ENCODE measurements around the gene PFKM.
A peak's percentile ranks its signal among the peaks of the same experiment; 100 is the strongest.
"Not testable (repeated sequence)": the region's sequence is repeated elsewhere in the genome, so short reads cannot be mapped to it uniquely, and the experiment has no call there.

Gene PFKM

DNA sequence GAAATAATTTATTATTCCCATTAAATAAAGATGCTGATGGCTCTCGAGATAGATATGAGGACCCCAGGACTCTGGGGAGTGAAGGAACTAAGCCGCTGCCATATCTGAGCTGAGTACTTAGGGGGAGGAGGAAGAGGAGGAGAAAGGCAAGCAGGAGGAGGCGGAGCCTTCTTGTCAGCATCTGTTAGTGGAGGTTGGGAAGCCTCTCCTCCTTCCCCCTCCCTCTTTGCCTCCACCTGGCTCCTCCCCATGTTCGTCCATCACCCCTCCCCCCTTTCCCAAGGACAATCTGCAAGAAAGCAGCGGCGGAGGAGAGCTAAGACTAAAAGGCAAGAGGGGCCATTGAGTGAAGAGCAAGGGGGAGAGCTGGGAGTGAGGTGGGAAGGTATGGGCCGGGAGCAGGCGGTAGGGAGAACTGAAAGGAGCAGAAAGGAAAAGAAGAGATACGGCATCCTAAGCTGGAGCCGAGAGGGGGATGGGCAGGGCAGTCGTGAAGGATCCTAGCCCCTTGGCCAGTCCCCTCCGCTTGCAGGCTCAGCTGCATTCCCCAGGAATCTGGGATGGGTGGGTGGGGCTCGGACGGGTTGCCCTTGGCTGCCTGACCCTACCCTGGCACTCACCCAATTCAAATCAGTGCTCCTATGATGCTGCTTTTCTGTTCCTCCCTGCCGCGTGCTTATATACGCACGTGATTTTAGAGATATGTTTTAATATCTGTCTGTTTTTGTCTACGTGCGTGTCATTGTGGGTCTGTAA, at the start of gene PFKM:
Gene PFKM, plus strand, starts transcription at position 287 of the 756 bp plus-strand sequence. CDS start 3,411 bp downstream, outside the sequence.
- peak; percentile 67 for DNase-seq

DNA sequence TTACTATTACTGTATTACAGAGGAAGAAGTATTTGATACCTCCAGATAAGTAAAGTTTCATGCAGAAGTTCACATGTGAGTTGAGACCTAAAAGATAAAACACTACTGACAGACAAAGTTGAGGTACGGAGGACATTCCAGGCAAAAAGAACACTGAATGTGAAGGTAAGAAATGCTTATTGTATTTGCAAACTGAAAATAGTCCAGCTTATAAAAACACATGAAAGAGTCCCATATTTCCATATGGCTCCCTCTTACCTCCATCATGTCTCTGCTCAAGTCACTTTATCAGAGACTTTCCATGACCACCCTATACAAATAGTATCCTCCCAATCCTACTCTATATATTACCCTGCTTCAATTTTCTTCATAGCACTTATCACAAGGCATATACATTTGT, 49.1 kb upstream of the PFKM start:
- no peak for DNase-seq

DNA sequence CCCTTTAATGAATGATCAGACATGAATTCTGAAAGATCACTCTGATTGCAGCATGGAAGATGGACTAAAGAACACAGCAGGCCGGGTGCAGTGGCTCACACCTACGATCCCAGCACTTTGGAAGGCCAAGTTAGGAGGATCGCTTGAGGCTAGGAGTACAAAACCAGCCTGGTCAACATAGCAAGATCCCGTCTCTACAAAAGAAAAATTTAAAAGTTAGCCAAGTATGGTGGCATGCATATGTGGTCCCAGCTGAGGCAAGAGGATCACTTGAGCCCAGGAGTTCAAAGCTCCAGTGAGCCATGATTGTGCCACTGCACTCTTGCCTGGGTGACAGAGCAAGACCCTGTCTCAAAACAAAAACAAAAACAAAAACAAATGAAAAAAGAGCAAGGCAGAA, 48.4 kb upstream of the PFKM start:
- DNase-seq = no peak

DNA sequence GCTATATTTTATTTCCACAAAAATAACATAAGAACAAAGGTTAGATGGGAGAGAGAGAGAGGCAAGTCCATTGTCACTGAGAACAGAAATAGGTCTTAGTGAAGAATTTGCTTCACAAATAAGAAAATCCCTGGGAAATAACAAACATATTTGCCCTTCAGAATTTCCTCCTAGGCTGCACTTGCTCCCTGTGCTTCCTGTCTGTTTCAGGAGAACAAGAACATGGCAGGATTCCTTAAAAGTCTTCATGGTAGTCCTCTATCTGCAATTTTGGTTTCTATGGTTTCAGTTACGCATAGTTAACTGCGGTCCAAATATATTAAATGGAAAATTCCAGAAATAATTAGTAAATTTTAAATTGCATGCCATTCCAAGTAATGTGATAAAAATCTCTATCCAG, 47.4 kb upstream of the PFKM start:
- DNase-seq = no peak

DNA sequence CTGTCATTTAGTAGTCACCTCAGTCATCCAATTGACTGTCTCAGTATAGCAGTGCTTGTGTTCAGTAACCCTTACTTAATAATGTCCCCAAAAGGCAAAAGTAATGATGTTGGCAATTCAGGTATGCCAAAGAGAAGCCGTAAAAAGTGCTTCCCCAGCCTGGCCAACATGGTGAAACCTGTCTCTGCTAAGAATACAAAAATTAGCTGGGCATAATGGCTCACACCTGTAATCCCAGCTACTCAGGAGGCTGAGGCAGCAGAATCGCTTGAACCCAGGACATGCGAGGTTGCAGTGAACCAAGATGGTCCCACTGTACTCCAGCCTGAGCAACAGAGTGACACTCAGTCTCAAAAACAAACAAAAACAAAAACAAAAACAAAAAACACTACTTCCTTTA, 46.9 kb upstream of the PFKM start:
- DNase-seq = no peak

DNA sequence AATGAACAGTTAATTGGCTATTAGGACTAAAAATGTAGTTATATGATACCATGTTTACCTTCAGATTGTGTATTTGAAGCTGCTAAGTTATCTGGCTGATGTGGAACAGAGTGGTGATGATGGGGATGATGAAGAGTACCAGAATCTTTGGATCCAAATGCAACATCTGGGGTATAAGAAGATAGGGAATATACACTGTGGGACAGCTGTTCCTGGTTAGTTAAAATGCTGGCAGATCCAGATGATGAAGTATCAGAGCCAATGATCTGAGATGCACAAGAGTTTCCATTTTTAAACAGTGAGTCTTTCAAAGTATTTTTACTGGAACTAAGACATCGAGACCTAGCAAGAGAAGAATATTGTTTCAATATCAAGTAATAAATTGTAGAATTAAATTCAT, 44.9 kb upstream of the PFKM start:
- no peak for DNase-seq

DNA sequence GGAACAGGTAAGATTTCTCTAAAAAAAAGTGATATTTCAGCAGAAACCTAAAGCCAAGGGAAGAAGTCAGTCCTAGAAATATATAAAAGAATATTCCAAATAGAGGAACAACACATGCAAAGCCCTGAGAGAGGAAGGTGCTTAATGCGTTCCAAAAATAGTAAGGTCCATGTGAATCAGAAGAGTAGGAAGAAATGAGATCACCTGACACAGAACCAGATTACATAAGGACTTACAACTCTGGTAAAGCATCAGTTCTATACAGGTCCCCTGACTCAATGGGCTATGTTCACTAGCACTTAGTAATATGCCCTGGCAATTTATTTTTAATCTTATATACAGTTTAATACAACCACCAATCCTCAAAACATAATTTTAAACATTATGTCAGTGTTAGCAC, 43.3 kb upstream of the PFKM start:
- DNase-seq = no peak

DNA sequence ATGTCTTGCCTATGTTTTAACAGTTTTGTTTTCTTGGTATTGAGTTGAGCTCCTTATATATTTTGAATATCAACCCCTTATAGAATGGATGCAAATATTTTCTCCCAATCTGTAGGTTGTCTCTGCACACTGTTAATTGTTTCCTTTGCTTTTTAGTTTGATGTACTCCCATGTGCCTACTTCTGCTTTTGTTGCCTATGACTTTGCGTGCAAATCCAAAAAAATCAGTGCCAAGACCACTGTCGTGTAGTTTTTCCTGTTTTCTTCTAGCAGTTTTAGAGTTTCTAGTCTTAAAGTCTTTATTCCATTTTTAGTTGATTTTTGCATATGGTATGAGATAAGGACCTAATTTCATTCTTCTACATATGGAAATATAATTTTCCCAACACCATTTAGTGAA, 42.1 kb upstream of the PFKM start:
- no peak for DNase-seq

DNA sequence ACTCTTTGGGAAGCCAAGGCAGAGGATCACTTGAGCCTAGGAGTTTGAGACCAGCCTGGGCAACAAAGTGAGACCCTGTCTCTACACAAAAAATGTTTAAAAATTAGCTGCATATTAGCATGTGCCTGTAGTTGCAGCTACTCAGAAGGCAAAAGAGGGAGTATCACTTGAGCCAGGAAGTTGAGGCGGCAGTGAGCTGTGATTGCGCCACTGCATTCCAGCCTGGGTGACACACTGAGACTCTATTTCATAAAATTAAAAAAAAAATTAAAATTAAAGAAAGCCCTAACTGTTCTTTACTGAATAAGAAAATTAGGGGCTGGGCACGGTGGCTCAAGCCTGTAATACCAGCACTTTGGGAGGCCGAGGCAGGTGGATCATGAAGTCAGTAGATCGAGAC, 40.3 kb upstream of the PFKM start:
- no peak for DNase-seq

DNA sequence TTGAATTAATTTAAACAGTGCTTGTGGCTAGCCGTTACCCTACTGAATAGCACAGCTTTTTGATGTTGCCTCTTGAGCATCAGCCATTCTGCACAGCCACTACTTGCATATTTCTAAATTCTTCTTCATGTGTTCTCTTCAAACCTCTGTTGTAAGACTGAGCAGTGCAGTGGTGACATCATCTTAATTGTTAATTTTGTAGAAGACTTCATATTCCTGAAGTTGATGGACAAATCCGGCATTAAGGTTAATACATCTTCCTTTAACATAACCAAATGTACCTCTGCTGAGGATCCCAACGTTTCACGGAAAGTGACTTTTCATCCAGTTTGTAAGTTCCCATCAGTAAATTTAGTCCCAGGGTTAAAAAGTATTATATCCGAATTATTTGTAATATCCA, 38.9 kb upstream of the PFKM start:
- DNase-seq = no peak

DNA sequence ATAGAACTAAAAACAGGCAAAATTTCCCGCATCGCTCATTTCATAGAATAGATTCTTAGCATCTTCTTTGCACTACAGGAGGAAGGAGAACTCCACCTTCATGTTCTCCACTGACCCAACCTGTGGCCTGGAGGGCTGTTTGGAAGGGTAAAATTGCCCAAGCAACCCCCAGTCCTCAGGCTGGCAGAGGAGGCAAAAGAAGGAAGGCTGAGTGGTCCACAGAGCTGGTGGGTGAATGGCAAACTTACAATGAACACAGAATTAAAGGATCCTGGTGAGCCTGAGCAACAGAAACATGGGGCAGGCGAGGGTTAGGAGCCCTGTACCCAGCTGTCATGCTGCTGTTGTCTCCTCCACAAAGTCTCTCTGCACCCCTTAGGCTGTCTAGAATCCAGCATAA, 38.3 kb upstream of the PFKM start:
- DNase-seq = no peak

DNA sequence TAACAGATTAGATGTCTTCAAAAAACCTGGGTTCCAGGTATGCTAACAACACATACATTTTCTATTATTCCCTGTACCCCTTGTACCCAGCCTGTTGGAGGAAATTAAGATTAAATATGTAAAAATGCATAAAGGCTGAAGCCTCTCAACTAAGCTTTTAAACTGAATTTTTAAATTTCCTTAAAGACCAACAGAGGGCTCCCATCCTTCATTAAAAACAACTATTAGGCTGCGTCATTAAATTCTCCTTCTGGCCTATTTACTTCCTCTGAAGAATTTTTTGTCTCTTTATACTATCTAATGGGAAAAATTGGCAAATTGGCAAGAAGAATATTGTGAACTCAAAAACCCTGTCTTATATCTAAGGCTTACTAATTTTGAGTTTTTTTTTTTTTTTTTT, 35.1 kb upstream of the PFKM start:
- DNase-seq = no peak

DNA sequence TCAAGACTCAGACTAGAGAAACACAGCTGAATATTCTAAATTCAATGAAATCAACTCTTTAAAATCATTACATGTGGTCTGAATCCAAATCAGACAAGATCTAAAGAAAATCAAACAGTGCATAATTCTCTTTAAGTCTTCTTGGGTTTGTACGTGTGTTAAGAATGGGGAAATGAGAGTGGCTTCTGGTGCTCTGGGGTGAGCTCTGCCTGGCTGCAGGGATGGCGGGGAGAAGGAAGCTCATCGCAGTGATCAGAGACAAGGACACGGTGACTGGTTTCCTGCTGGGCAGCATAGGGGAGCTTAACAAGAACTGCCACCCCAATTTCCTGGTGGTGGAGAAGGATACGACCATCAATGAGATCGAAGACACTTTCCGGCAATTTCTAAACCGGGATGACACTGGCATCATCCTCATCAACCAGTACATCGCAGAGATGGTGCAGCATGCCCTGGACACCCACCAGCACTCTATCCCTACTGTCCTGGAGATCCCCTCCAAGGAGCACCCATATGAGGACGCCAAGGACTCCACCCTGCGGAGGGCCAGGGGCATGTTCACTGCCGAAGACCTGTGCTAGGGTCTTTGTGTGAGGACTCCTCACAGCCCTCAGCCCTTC, 34.2 kb upstream of the PFKM start:
- DNase-seq = no peak

DNA sequence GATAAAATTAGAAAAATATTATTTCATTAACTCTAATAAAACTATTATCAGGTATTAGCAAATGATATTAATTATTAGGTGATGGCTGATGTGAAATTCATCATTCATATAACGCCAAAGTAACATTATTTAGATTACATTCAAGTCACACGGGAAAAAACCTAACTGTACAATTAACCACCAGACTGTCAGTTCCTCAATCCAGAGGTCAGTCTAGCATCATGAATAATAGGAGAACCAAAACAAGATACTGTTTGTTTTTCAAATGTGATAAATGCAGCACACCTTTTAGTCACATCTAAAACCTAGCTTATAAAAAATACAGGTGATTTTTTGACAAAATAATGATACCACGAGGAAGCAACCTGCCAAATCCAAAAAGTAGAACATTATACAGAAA, 32.8 kb upstream of the PFKM start:
- DNase-seq = no peak

DNA sequence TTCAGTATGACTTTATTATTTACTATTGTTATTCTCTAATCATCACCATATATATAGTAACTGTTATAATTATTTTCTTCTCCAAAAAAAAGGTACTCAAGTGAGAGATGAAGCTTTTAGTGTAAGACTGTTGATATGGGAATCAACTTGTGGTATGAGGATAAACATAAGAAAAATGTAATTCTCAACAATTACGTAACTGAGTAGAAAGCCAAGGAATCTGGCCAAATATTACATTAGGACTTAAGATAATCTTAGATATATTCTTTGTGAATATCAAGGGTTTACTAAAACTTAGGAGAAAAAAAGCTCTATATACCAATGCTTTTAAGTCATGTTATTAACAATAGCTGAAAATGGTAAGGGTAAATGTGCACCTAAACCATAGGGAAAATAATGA, 26.6 kb upstream of the PFKM start:
- DNase-seq = no peak

DNA sequence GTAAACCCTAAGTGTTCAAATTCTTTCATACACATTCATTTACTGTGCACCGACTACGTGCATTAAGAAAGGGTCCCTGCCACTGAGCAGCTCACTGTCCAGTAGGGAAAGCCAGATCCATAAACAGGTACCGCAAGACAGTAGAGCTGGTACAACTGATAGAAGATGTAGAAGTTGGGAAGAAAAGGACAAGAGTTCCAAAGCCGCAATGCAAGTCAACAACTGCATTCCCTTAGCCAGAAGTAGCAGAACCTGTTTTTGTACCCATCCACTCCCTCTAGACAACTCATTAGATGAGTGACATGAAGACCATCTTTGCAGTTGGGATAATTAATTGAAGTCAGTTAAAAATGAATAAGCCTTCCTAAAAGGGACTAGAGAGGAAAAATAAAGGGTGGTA, 14.6 kb upstream of the PFKM start:
- DNase-seq = no peak

DNA sequence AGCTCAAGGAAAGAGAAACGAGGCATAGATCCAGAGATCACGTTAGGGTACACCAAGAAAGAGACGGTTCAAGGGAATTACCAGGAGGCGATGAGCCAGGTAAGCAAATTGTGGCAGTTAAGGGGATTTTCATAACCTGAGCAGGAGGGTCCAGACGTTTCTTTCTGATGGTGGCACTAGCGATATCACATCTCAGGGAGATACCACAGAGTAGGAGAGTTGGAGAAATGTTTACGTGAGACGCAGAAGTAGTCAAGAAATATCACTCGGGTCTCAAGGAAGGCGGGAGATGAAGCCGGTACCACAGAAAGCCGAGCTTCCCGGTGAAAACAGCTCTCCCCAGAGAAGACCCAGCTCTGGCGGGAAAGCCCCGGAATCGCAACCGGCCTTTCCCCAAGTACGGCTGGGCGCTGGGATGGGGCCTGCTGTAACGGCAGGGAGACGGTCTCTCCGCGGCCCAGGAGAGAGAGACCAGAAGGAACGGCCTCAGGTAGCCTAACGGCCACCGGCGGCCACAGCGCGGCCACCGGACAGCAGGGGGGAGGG, 13.8 kb upstream of the PFKM start:
- DNase-seq = no peak

DNA sequence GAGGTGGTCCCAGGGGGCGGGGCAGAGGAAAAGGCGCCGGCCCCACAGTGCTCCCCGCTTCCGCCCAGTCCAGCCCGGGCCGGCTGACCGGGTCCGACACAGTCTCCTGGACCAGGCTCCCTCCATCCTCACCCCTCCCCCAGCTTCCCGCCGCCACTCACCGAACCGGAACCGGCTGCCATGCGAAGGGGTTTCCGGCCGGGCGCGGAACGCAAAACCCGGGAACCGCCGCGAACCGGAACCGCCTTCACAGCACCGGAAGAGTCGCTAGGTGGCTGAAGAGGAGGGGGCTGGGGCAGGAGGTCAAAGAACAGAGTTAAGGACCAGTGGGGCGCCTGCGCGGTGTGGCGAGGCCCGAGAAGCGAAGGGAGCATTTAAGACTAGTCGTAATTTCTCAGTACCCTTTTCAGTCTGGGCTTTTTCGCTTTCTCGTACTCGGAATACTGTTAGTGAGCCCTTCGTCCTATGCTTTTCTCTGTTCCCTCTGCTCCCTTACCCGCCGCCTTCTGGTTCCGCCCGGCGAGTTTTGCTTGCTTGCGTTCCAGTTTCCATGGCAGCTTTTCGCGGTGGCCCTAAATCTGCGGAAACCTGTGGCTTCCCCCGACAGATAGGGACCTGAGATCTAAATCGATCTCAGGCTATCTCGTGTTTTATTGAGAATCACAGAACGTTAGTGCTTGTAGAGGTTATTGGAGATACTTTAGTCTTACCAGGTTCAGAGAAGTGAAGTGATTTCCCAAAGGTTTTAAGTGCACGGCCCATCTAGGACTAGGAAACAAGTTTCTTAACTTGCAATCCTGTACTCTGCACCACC, 13.1 kb upstream of the PFKM start, which contains the start of gene SENP1:
Gene SENP1, minus strand, starts transcription at position 213 of the 814 bp plus-strand sequence. CDS start 4,607 bp downstream, outside the sequence.
- no peak for DNase-seq

DNA sequence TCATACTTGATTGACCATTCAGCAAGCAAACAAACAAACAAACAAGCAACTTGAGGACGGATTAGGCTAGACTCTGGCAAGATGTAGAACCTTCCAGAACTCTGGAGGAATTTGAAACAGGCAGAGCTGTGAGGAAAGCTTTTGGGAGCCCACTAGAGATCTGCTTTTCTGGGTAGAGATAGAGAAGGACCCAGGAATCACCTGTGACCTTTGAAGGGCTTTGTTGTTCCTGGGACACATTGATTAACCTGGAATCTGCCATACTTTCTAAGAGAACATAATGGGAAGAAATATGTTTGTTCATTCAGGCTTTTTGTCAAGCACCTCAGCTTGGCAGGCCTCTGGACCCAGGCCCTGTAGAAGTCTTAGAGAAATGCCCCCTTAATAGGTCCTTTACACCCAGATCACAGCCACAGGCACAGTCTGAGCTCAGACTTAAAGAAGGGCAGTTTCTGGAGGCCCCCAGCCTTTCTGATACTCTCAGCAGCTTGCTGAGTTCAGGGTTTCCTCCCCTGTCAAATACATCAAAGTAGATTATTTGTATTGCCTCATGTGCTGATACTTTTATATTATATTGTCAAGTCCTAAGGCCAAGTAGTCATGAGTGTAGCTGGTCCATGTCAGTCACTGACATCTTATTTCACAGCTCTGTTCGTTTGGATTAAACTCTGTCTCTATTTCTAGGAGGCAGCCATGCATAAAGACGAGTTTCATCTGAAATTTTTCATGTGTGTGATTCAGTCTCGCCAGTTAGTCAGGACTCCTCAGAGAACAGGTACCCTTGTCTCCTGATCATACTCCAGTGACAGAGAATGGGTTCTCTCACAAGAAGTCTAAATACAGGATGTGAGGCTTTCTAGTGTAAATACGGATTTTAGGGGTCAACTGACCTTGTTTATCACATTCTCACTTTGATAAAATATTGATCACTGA, 12.2 kb upstream of the PFKM start:
- no peak for DNase-seq

DNA sequence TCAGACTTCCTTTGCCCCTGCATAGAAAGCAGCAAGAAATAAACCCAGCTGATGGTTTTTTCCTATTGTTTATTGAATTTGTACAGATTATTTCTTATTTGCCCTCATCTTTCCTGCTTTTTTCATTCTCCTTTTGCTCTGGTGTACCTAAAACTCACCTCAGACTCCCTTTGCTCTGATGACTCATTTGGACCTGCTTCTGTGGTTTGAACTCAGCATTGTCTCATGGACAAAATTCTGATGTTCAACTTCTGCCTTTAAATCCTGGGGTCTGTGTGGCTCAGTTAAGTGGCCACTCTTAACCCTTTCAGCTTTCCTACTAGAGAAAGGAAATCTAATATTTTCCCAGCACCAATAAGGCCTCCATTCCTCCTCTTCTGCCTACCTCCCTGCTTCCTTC, 9.7 kb upstream of the PFKM start:
- no peak for DNase-seq

DNA sequence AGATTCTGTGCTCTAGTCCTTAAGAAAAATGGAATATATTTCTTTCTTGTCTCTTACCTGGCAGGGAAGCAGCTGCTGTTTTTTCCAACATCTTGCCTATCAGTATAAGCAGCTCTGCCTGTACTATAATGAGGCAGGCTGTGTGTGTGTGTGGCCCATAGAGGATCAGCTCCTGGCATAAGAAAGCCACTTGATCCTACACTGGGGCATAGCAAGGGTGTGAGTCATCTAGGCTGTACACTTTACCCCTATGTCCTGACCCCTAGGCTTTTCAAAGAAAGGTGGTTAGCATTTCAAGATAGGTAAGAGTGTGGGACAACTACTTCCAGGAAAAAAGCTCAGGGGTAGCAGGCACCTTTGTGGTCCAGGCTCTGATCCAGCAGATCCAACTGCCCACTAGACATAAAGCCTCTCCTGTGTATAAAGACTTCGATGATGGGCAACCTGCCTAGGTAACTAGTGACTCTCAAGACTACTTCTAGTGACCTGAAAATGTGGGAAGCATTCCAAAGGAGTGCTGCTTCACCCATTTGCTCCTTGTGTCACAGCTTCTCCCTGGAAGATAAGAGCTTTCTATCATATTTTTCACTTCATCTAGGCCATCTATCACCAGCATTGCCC, 8.4 kb upstream of the PFKM start:
- no peak for DNase-seq

DNA sequence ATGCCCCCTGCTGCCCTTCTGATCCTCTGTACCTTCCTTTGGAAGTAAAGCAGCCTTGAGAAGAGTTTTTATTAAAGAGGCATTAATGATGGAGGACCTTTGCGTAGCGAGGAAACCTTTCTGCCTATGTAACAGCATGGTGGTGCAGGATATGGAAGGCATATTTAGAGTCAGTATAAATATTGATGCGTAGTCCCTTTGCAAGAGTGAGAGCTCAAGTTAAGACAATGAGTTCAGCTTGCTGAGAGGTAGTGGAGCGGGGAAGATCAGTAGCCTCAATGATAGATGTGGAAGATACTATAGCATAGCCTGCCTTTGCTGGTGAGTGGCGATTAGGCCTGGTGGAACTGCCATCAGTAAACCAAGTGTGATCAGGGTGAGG, 7.9 kb upstream of the PFKM start:
- not testable (repeated sequence) for DNase-seq
